Caco-2 (cell line): Measurements from ENCODE around the gene DLGAP5. TPM values are rescaled to one million over a fixed set of nuclear protein-coding genes. Genes with fewer than 3 reads are reported as not detected.

ENCODE experiments used
- BruUV-seq: library from RNA; stranded (reverse); fragments of 400-500 nt; replicated peaks from 2 replicates; lab custom pipeline; 2021; lab: Mats Ljungman, UMichigan
- CTCF ChIA-PET: fragments of 300-600 bp; sonication (Branson Sonifier 250); formaldehyde crosslinking; loops from one replicate; lab custom pipeline; 2022; ENCODE audit warnings: antibody characterized with exemption; lab: Charles Lee
- POLR2A ChIA-PET: fragments of 300-600 bp; sonication (Branson Sonifier 250); formaldehyde crosslinking; loops from one replicate; lab custom pipeline; 2022; ENCODE audit warnings: antibody characterized with exemption; lab: Charles Lee
- DNase-seq, 2 experiments: peaks; one replicate each; pipeline versions ENCODE4 v3.0.0 to v3.0.0-alpha.2; 2020 to 2022
- H3K27me3 ChIP-seq: replicated peaks from 2 replicates; pipeline ENCODE4 v1.6.0; 2011; ENCODE audit warnings: low read length; ENCODE audit not compliant: control insufficient read depth, insufficient read depth
- H3K36me3 ChIP-seq: 2 replicates; pipeline ENCODE4 v1.5.1; 2011; ENCODE audit warnings: low read length; ENCODE audit not compliant: control insufficient read depth, insufficient read depth
- H3K4me1 ChIP-seq: fragments of 250-450 bp; sonication (Bioruptor Pico); 2 replicates; pipeline ENCODE4 v1.5.1; 2020; ENCODE audit warnings: mild to moderate bottlenecking
- H3K4me3 ChIP-seq: 2 replicates; pipeline ENCODE4 v1.5.1; 2011; ENCODE audit warnings: low read depth, mild to moderate bottlenecking, control low read depth, low read length
- H3K9me3 ChIP-seq: fragments of 250-450 bp; sonication (Bioruptor Pico); 2 replicates; pipeline ENCODE4 v1.5.1; 2020; ENCODE audit warnings: mild to moderate bottlenecking, moderate library complexity
- H3K27ac Mint-ChIP-seq: one replicate; pipeline ENCODE4 v1.8.0; 2022; ENCODE audit warnings: mixed read lengths; ENCODE audit not compliant: unreplicated experiment
- H3K27me3 Mint-ChIP-seq: one replicate; pipeline ENCODE4 v1.8.0; 2022; ENCODE audit warnings: mixed read lengths; ENCODE audit not compliant: insufficient read depth, unreplicated experiment
- H3K36me3 Mint-ChIP-seq: one replicate; pipeline ENCODE4 v1.8.0; 2022; ENCODE audit warnings: mild to moderate bottlenecking, mixed read lengths; ENCODE audit not compliant: insufficient read depth, unreplicated experiment
- H3K4me1 Mint-ChIP-seq: one replicate; pipeline ENCODE4 v1.8.0; 2022; ENCODE audit warnings: low read depth, mixed read lengths; ENCODE audit not compliant: unreplicated experiment
- H3K4me3 Mint-ChIP-seq: one replicate; pipeline ENCODE4 v1.8.0; 2022; ENCODE audit warnings: mild to moderate bottlenecking, moderate library complexity, mixed read lengths; ENCODE audit not compliant: unreplicated experiment
- H3K9me3 Mint-ChIP-seq: one replicate; pipeline ENCODE4 v1.8.0; 2022; ENCODE audit warnings: mixed read lengths; ENCODE audit not compliant: unreplicated experiment
- CTCF ChIP-seq, 2 experiments: fragments of 200-600 bp in 1 of 2; IDR thresholded peaks; 1 replicate in 1 of 2; 2 replicates in 1 of 2; pipeline versions ENCODE4 v1.5.1 to v1.8.0; 2011 to 2022; ENCODE audit warnings: antibody characterized with exemption in 1 of 2, control low read depth in 1 of 2, inconsistent platforms in 1 of 2, low read depth in 1 of 2, low read length in 1 of 2, mild to moderate bottlenecking in 1 of 2, moderate library complexity in 1 of 2; ENCODE audit not compliant: insufficient read depth in 1 of 2, severe bottlenecking in 1 of 2, unreplicated experiment in 1 of 2
- intact Hi-C: fragments of 100-400 bp; cut with micrococcal nuclease; formaldehyde crosslinking; loops from one replicate; pipeline ENCODE4 v1.10.0; 2022; ENCODE audit not compliant: unreplicated experiment
- total RNA-seq: library from RNA; stranded (reverse); gene quantifications from 2 replicates; pipeline ENCODE4 v1.2.3, GENCODE V29; 2022

Gene DLGAP5
- total RNA-seq, 1 experiment from 2014 or later: 54.1 TPM

GRCh38 chr14:55198749-55199148, 7.4 kb upstream of the DLGAP5 start:
- H3K9me3 ChIP-seq: no peaks in the 10 kb centered on the region
- 0 out of 2 replicates have a peak, but pooled peaks cover 5% of the 10 kb centered on the region for H3K4me1 ChIP-seq
- H3K27me3 ChIP-seq: no peaks in the 10 kb centered on the region
- intact Hi-C loops: no loop called here
- no peaks in the 10 kb centered on the region for H3K36me3 ChIP-seq
- no peak overlapping the region for H3K4me3 ChIP-seq
- no peak for DNase-seq
- Mint-ChIP-seq H3K27ac (no peak overlapping the region), H3K9me3 (no peaks in the 10 kb centered on the region), H3K36me3 (no peaks in the 10 kb centered on the region), H3K4me1 (no peaks in the 10 kb centered on the region), H3K4me3 (no peak overlapping the region), H3K27me3 (peaks cover 4% of the 10 kb centered on the region)
- CTCF ChIA-PET: no interaction called here
- POLR2A ChIA-PET: no interaction called here
- BruUV-seq: no TSS peak
- no peak for TF ChIP-seq CTCF (IDR thresholded peaks at IDR 0.05; ENCODE audit: insufficient read depth in 1 of 2, low read depth in 1 of 2, low read length in 1 of 2, severe bottlenecking in 1 of 2, unreplicated experiment in 1 of 2)

- Mint-ChIP-seq H3K27ac (no peak overlapping the region), H3K4me1 (peaks cover 8% of the 10 kb centered on the region), H3K27me3 (peaks cover 4% of the 10 kb centered on the region), H3K36me3 (peaks cover 7% of the 10 kb centered on the region), H3K4me3 (no peak overlapping the region), H3K9me3 (no peaks in the 10 kb centered on the region)
- no peak for TF ChIP-seq CTCF (IDR thresholded peaks at IDR 0.05; ENCODE audit: insufficient read depth in 1 of 2, low read depth in 1 of 2, low read length in 1 of 2, severe bottlenecking in 1 of 2, unreplicated experiment in 1 of 2)
- POLR2A ChIA-PET: no interaction called here
- no peaks in the 10 kb centered on the region for H3K9me3 ChIP-seq
- H3K27me3 ChIP-seq: no peaks in the 10 kb centered on the region
- no peak for DNase-seq
- peaks cover 4% of the 10 kb centered on the region; the same call in 1 of the 2 replicates for H3K4me1 ChIP-seq
- CTCF ChIA-PET: interaction anchor here (0.6 kb wide), 1 partner anchor 14 kb away, joined by 3 read pairs; no protein-coding TSS in a partner anchor
- no peak overlapping the region for H3K4me3 ChIP-seq
- intact Hi-C loops: no loop called here
- no TSS peak for BruUV-seq
- H3K36me3 ChIP-seq: no peaks in the 10 kb centered on the region
Observed at GRCh38 chr14:55194656-55195355, 3.4 kb upstream of the DLGAP5 start.

- CTCF ChIA-PET: interaction anchor here (0.6 to 1.0 kb wide), 3 partner anchors 78 to 685 kb away, joined by 3 to 5 read pairs (median 5); partner anchors contain the start of gene GCH1
- POLR2A ChIA-PET: interaction anchor here (0.6 to 1.2 kb wide), 3 partner anchors 161 to 225 kb away, joined by 3 to 11 read pairs (median 7); partner anchors contain the start of genes SOCS4 and WDHD1
- Histone ChIP-seq H3K36me3 (no peaks in the 10 kb centered on the region), H3K4me3 (peak overlapping the region; percentile 50), H3K27me3 (no peaks in the 10 kb centered on the region), H3K4me1 (peaks cover 8% of the 10 kb centered on the region; the same call in 1 of the 2 replicates), H3K9me3 (no peaks in the 10 kb centered on the region)
- intact Hi-C loops: no loop called here
- no peak for TF ChIP-seq CTCF (IDR thresholded peaks at IDR 0.05; ENCODE audit: insufficient read depth in 1 of 2, low read depth in 1 of 2, low read length in 1 of 2, severe bottlenecking in 1 of 2, unreplicated experiment in 1 of 2)
- Mint-ChIP-seq H3K27me3 (no peaks in the 10 kb centered on the region), H3K4me3 (peak overlapping the region; percentile 99), H3K9me3 (no peaks in the 10 kb centered on the region), H3K36me3 (peaks cover 15% of the 10 kb centered on the region), H3K27ac (peak overlapping the region; percentile 99), H3K4me1 (peaks cover 15% of the 10 kb centered on the region)
- no peak for DNase-seq
- TSS peak; percentile 94 for BruUV-seq
Observed at GRCh38 chr14:55192054-55192621, 753 bp upstream of the DLGAP5 start.
